Activated CD4-positive, CD25-positive, alpha-beta regulatory T cell treated with anti-CD3 and anti-CD28 coated beads, Interleukin-2, amount 50 U/mL, for 72 hours (primary cell): ENCODE results near the gene MRPS6.

Experiments
- DNase-seq: peaks from one replicate; pipeline ENCODE4 v3.0.0; 2021

Gene MRPS6

DNA sequence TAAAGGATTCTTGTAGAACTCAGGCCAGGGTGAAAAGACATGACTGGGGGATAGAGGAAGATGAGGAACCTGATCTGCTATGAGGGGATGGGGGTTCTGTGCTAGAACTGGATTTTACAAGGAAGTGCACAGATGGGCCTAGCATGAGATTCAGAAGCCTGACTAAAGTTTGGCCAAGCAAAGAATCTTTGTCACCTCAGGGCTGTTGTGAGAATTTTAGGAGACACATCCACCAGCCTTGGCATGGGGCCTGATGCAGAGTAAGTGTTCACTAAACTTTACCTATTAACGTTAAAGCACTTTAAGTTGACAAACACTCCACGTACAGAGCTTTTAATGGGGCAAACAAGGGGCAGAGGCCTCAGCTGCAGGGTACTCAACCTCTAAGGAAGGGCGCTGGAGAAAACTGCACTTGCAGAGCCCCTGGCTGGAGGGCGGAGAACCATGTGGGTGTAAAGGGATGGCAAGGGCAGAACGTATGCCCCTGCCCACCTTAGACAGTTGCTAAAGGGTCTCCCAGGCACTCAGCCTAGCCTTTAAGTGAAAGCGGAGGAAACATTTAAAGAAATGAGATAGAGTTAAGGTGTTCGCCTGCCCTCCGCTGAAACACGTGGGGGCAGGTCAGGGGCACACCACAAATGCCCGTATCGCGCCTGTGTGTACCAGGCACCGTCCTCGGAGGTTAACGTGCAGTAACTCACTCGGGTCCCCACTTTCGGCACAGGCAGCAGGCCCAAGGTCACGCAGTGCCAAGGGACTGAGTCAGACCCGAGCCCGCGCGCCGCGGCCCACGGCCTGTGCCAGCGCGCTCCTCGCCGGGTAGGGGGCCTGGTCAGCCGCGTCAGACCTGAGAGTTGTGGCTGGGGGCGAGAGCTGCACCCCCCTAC lies 990 bp upstream of the MRPS6 start:
- no peak for DNase-seq

DNA sequence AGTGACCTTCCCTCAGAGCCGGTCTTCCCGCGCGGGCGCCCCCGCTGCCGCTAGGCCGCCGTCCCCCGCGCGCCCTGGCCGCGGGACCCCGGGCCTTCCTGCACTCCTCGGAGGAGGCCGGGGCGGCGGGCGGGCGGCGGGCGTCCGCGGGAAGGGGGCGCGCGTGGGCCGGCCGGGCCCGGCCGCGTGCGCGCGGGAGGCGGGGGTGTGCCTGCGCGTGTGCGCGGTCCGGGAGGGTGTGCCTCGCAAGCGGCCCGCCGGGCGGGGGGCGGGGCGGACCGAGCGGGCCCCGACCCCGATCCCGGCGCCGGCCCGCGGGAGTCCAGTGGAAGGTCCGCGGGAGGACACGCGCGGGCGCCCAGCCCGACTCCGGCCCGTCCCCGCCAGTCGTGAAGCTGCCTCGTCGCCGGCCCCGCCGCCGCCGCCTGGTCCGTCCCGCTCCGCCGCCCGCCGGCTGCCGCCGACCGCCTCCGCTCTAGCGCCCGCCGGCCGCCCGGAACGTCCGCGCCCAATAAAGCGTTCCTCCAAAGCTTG lies 438 bp downstream of the MRPS6 start:
- DNase-seq: no peak

DNA sequence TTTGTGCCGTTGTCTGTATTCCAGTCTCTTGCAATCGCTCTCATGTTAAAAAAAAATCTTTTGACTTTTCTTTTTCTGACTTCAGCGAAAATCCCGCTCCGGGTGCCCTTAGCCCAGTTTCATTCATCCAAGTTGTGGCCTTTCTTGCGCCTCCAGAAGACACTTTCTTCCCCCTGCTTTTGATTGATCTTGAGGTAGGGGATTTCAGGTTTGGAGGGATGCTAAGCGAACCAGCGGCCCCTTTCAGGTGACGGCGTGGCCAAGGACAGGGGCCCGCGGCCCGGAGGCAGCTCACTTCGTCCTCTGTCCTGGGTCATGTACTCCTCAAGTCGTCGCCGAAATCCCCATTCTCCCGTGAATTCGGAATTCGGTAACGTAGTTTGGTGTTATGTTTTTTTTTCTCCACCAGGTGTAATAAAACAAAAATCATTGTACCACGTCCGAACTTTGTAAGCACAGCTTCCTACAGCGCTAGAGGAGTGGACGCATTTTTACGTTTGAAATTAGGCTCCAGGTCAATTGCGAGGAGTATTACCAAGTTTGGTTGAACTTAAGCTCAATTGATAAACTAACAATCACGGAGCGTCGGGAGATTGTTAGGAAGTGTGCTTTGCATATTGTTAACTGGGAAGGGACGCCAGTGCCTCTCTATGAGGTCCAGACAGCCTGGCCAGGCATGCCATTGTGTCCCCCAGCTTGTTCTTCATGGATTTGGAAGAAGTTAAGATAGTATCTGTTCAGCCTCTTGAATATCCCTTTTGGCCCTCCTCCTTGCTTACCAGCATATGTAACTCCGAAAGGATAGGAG lies 1.1 kb downstream of the MRPS6 start:
- no peak for DNase-seq

DNA sequence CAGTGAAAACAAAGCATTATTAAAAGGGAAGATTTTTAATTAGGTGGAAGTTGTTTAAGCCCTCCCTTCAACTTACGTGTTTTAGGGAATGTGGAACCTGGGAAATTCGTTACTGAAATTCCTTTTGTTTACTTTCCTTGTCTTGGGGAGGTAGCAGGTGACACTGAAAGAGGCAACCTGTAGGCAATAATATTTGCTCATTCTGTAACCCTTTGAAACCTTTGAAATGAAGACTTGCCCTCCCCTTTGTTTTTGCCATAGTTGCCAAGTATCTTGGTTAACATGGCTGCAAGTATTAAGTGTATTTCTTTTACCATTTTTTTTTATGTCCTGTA lies 1.7 kb downstream of the MRPS6 start:
- DNase-seq: no peak

DNA sequence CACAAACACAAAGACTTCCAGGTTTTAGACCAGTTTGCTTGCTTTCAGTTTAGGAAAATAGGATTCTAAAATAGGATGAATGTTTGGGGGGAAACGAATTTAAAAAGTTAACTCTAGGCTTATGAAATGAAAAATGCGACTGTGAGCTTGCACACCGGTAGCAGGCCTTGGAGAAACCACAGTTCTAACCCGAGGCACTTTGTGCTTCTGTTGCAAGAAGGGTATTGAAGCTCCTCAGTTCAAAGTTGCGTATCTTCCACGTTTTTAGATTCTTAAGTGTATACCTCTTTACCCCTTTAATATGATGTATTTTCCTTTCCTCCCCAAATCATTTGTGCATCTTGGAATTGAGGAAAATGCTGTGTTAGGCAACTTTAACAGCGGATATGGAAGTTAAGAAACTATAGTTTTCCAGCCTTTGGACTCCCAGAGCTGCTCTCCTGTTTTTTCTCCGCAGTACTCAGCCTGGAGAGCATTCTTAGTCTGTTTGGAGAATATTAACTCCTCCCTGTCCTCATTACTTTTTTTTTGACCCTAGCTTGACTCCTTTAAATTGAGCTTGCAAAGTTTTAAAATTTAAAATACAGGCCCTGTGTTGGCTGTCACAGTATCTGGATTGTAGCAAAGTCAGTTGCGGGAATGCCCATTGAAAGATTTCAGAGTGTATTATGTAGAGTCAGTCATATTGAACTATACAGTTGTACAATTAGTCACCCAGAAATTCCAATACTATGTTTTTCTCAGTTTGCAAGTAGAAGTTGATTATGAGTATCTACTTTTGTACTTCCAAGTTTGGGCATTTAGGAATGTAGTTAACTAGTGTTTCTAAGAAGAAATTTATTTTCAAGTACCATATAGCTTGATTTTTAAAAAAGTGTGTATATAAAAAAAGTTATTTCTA lies 2.6 kb downstream of the MRPS6 start:
- DNase-seq: no peak

DNA sequence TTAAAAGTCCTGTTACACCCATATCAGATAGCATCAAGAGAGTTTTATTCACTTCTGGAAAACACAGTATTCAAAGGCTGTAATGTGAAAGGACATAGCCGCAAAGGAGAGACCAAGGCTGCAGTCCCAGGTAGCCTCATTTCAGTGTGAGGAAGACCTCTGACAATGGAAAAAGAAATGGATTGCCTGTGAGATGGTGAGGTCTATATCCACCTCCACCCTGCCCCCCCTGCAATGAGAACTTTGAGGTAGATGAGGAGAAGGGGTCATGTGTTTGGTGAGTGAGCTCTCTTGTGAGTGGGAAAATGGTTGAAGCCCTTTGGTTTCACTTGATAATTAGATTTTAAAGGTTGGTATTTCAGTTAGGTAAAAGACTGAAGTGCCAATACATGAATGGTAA lies 3.5 kb downstream of the MRPS6 start:
- DNase-seq: no peak

DNA sequence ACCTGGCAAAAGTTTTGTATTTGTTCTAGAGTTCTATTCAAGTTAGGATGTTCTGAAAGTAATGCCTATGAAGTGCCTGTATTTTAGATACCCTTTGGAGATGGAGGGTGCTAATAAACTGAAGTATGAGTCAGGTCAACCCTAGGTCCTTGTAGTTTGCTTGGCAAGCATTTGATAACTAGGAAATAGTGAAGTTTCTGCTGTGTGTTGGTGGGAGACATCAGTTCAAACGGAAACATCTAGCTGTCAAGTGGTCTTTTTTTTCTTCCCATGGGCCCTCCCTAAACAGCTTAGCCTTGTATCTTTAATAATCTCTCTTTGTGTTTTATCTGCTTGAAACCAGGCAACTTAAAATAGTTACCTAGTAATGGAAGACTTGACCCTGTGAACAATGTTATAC lies 4.5 kb downstream of the MRPS6 start:
- DNase-seq: no peak

DNA sequence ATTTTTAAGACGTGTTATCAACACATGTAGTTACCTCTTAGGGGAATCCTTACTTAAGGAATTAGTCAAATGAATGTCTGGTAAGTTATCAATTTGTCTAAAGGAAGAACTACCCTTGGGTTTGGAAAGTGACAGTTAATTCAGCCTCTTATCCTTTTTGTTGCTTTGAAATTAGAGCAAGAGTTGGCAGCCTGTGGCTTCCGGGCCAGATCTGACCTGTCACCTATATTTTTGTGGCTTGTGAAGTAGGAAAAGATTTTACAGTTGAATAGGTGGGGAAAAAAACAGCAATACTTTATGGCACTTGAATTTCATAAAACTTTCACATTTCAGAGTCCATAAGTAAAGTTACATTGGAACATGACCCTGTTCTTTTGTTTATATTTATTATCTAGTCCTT lies 5.5 kb downstream of the MRPS6 start:
- DNase-seq: no peak

DNA sequence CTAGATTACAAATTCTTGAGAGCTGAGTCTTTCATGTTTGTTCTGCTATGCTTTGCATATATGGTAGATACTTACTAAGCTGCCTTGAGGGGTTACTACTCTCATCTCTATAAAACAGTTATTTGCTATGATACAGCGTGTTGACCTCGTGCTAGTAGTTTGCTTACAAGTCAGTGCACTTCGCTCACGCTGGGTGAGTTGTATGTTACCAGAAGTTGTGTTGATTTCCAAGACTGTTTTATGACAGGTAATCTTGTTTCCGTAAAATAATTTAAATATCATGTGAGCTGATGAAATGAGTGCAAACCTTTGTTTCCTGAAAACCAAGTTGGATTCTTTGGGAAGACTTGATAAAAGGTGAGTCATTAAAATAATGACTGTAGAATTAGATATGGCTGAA lies 7.3 kb downstream of the MRPS6 start:
- DNase-seq: no peak

DNA sequence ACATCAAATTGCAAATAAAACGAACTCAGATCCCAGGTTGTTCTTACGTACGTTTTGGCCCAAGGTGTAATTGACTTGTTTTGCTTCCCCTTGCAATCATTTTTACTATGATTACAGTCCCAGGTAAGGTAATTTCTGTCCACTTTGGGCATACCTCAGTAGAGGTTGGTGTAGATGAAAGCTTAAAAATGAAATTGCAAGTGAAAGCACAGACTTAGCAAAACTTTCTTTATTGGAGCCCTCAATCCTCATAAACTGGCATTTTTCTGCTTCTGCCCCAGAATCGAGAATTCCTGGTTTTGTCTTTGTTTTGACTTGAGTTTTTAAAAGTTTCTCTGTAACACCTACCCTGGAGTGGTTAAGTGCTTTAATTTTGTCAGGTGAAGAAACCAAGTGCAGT lies 9.4 kb downstream of the MRPS6 start:
- DNase-seq: no peak

DNA sequence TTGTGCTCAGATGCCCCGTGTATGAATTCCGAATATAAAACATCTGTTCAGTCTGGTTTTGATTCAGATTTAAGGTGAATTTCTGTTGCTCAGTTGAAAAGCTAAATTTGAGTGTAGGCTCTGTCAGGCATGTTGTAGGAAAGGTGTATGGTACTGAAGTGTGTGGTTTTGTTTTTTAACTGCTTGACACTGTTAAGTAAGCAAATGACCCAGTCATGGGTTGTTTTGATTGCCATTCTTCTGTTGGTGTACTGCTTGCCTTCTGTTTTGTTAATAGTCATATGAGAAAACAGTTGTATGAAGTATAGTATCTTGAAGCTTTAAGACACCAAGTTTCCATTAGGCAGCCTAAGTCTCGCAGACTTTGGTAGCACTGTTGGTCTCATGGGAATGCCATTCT lies 10.0 kb downstream of the MRPS6 start:
- no peak for DNase-seq

DNA sequence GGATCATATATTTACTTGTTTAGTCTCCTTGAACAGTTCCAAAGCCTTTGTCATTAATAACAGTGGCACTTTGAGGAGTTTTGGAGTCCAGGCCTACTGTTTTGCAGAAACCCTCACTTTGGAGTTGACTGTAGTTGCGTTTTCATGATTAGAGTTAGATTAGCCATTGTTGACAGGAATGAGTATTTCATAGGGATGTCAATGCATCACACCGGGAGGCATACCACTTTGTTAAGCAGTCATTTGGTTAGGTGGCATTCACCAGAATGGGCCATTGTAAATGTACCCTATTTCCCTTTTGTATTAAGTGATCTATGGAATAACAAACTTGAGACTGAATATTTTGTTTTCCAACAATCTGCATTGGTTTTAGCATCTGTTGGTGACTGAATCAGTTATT lies 11.8 kb downstream of the MRPS6 start:
- no peak for DNase-seq

DNA sequence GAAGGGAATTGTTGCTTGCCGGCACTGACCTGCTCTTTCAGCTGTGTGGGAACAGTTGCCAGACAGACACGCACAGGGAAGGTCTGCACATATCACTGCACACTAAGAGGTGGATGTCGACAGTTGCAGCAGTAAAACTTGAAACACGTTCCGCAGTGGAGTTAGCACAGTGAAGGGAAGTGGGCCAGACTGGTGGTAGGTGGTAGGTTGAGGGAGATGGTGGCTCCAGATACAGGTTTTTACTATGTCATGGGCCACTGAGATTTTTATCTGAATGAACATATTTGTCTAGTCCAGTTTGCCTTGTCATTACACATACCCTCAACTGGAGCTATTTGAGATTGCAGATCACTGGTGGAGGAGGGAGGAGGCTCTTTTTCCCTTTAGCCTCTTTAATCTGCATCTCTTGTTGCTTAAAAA lies 13.5 kb downstream of the MRPS6 start:
- no peak for DNase-seq

DNA sequence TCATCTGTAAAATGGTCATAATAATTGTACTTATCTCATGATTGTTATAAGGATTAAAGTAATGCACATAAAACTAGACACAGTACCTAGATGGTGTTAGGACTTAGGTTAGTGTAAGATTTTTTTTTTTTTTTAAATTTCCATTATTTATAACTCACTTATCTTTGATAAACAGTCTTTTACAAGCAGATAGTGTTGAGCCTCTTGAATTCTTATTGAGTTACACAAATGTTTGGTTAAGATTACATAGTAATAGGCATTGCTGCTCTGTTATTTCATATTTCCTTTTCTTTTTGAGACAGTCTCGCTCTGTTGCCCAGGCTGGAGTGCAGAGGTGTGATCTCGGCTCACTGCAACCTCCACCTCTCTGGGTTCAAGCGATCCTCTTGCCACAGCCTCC lies 15.4 kb downstream of the MRPS6 start:
- no peak for DNase-seq

DNA sequence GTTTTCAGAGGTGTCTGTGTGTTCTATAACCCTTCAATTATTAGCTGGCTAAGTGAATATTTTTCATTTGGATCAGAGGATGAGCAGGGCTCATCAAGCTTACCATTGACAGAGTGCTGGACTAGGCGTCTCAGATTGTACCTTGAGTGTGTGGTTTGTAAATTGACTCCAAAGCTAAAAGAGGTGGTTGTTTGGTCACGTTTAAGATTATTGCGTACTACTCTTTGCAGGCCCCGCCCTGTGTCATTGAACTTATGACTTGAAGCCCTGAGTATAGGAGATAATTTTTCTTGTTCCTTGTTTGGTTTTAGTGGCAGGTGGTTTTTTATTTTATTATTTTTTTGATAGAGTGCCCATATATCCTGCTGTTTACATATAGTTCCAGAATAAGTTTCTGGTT lies 17.7 kb downstream of the MRPS6 start:
- DNase-seq: no peak

DNA sequence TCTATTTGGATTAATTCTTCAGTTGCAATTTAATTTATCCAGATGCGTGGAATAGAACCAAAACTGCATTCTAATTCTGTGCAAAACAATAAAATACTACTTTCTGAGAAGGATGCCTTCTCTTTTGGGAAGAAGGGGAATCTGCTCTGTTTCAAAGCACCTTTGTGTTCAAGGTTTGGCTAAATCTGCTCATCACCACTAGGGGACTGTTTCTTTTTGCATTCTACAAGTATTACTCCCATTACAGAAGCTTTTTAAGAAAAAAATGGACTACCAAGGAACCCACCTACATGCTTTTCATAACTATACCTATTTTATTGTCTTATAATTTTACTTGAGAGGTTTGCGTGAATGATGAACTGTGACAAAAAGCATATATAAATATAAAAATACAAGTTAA lies 18.2 kb downstream of the MRPS6 start:
- DNase-seq: no peak

DNA sequence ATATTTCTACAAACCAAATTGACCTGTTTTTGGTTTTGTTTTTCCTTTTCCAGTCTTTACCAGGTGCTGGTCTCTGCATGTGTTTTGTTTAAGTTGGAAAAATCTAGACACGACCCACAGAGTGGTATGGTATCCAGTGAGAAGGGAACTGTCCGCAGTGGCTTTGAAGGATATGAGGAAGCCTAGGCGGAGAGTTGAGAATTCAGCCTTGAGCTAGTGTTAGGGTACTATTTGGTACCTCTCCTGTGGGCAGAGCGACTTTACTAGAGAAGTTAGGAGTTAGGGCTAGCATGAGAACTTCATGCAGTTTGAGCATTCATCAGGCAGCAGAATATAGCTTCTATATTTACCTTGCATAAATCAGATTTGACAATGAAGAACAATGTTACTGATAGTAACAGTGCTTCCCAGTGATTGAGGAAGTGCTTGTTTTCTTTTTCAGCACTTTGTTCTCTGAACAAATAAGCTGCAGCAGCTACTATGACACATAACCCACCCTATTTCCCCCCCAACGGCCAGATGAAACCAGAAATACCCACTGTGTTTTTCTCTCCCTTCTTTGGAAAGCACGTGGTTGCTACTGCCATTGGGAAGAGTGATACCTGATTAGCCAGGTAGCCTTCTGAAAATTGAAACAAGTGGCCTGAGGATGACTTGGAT lies 19.0 kb downstream of the MRPS6 start:
- no peak for DNase-seq

DNA sequence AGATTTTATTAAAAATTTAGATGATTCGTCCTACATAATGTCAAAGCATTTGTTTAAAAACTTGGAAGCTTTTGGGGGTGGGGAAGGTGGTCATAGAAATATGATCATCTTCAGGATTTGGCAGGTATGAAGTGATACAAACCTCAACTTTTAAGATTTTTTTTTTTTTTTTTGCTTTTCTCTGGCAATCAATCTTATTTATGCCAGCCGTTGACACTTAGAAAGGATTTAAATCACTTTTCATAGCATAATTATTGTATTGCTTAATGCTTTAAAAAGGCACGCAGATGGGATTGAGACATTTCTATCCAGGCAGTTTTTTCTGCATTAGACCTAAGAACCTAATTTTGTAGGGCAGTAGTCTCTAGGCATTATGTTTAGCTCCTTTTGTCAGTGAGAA lies 19.7 kb downstream of the MRPS6 start:
- DNase-seq: no peak

DNA sequence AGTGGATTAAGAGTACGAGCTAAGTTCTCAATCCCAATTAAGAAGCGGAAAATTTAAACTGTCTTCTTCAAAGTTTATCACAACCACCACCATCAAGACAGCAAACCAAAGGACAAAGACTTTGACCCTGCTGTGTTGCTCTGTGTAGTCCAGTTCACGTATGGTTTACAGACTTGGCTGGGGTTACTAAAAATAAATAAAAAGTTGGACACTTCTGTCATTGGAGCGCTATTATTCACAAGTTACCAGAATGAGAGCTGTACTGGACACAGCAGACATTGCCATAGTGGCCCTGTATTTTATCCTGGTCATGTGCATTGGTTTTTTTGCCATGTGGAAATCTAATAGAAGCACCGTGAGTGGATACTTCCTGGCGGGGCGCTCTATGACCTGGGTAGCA lies 21.6 kb downstream of the MRPS6 start:
- no peak for DNase-seq

DNA sequence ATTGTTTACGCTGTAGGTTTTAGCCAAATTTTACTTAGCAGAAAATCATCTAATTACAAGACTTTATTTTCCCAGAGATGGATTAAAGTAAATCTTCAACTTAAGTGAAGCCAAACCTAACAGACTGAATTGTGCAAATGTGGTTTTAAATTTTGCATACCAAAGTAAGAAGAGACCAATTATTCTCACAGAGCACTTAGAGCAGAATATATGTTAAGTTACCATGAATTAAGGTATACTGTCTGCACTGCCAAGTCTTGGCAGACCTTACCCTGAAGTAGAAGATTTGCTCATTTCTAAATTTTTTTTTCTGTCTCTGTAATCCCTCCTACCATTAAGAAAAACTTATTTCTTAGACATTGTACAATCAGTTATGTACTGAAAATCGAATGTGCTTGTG lies 24.1 kb downstream of the MRPS6 start:
- no peak for DNase-seq

DNA sequence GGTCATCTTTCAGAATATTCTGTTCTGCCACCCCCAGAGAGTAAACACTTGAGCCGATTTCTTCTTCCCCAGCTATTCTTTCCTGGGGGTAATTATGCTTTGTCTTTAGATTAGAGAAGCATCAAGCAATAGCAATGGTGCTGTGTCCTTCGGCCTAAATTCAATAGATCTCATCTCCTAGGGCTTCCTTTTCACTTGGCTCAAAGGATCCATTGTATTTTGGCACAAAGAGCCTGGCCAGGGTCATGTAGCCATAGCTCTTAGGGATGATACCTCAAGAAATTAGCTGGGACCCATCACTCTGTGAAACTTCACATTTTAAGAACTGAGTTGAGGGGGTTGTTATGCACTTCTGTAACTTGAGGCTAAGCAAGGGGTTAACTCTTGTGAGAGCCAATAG lies 27.0 kb downstream of the MRPS6 start:
- DNase-seq: no peak

DNA sequence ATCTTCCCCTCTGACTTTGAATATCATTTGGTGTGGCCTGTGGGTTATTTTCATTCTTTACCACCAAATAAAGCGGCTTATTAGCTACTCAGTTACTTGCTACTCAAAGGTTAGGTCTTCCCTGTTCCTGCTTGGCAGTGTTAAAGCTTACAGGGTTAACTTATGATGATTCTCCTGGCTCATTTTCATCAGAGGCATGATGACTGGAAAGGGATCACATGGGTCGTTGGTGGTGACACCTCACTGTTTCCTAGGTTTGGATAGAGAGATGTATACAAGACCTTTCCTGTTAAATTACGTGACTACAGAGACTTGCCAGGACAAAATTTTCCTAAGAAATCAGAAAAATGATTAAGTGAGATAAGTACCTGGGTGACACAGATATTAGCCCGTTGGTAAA lies 27.4 kb downstream of the MRPS6 start:
- no peak for DNase-seq
